Activated CD8-positive, alpha-beta memory T cell treated with anti-CD3 and anti-CD28 coated beads for 24 hours (primary cell): ENCODE data around the gene PCBP1.
"Not testable (repeated sequence)": the region's sequence is repeated elsewhere in the genome, so short reads cannot be mapped to it uniquely, and the experiment has no call there.

Experiments used
- DNase-seq: peaks from one replicate; pipeline ENCODE4 v3.0.0-alpha.2; 2020

Gene PCBP1

DNA sequence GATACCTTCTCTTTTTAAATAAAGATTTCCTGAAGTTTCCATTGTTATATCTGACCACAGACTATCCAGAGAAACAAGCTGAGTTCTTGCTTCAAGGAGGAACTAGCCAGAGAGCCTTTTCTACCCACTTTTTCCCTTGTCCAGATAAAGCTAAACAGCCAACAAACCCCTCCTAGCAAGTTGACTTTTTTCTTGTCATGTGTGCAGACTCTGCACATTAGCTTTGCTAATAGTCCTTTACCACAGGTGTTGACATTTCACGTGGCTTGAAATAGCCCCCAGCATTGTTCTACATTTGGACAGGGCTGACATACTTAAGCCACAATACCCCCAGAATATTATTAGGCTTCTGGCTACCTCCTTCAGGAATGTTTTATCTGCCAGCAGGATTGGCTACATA lies 40.7 kb downstream of the PCBP1 start:
- DNase-seq, result no peak

DNA sequence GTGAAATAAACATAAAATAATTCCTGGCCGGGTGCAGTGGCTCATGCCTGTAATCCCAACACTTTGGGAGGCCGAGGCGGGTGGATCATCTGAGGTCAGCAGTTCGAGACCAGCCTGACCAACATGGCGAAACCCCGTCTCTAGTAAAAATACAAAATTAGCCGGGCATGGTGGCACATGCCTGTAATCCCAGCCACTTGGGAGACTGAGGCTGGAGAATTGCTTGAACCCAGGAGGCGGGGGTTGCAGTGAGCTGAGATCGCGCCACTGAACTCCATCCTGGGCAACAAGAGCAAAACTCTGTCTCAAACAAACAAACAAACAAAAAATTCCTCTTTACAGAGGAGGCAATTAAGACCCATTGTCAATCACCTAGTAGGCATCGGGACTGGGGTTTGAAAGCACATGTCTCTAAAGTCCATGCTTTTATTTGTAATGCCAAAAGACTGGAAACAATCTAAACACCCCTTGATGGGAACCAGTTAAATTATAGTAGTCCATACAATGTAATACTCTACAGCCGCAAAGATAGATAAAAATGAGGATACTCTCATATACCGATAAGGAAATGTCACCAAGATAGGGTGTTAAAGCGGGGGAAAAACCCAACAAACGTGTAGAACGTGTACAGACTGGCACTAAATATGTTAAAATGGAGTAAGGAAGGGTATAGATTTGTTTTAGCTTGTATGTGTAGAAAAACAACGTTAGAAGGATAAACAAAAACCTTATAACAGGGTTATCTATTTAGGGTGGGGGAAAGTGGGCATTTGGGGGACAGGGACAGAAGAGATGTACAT lies 44.3 kb downstream of the PCBP1 start:
- DNase-seq, result not testable (repeated sequence)

DNA sequence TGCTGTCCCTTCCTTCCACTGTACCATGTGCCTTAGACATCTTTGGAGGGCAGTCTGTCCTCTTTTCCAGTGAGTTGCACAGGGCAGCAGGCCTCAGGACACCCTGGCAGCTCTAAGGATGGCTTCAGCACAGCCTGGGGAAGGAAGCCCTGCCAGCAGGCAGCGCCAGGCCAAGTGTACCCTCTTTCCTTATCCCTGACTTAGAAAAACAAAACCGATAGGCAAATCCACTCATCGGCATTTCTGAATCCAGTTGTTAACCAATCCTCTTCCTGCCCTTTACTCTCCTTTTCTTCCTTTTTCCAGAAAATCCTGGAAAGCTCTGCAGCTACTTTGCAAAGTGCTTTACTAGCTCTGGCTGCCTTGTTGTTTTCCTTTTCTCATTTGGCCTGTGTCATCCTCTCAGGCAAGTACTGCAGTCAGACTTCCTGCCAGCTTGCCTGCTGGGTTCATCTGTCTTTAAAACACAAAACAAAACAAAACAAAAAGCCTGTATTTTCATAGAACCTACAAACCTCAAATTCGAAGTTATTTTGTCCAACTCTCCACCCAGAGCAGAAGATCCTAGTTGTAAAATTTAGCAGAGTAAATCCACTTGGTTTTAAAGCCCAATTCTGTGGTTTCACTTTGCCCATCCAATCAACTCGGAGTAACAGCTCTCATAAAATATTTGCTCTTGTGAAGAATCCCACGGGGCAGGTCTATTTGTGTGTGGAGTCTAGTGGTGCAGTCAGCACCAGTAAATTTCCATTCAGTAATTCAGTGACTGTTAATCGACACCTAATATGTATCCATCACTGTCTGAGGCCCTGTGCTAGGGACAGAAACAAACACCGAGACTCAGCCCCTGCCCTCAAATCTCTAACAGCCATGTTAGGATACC lies 45.2 kb downstream of the PCBP1 start:
- no peak for DNase-seq

DNA sequence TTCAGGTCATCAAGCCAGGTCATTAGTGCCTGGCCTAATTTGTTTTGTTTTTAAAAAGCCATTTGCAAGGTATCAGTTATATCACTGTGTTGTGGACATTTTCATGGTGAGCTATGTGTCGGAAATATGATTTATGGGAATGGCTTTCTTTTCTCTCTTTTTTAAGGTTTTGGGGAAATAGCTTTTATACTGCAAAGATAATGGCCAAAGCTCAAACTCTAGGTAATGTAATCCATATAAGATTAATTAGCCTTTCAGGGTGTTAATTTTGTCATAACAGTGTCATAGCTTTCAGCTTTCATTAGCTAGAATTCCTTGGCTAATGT lies 45.8 kb downstream of the PCBP1 start:
- no peak for DNase-seq

DNA sequence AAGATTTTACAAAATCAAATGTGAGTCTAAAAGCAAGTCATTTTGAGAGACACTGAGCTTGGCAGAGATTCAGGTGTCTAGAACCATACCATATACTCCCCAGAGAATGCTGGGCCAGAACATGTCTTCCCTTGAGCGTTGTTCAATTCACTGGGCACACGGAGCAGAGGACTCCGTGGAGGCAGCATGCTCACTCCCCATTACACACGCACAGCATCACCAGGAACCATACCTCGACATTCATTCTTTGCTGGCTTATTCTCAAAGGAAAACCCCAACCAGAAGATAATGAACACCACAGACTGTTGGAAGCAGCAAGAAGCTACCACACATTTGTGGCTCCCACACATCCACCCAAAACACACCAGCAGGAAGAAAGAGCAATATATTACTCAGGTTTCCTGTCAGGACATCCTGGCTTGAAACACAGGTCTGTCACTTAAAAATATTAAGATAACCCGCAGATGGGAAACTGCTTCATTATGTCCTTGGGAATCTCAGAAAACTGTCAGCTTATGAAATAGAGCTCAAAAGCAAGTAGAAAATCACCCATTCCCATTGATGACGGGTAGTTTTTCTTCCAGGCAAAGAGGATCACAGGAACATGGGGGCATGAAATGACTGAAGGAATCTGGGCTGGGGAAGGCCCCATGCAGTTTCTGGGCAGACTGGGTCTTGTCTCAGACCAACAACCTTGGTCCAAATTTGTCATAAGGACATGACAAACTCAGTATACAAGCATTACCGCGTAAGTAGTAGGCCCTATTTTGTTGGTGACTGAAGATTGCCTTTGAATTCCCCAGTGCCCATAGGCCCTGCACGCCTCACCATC lies 46.4 kb downstream of the PCBP1 start:
- DNase-seq, result no peak

DNA sequence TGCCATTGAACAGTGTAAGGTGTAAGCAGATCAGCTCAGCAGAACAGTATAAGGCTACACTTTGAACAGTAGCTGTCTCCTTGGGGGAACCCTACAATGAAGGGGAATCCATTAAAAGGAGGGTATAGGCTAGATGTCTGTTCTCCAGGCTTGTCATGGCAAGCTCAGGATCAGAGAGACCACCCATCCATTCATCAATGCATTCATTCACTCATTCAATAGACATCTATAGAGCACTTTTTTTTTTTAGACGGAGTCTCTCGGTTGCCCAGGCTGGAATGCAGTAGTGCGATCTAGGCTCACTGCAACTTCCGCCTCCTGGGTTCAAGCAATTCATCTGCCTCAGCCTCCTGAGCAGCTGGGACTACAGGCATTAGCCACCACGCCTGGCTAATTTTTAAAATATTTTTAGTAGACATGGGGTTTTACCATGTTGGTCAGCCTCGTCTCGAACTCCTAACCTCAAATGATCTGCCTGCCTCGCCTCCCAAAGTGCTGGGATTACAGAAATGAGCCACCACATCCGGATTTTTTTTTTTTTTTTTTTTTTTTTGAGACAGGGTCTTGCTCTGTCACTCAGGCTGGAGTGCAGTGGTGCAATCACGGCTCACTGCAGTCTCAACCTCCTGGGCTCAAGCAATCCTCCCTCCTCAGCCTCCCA lies 47.2 kb downstream of the PCBP1 start:
- not testable (repeated sequence) for DNase-seq
